ENCODE measurements around the gene TLK1. TPM values are rescaled to one million over a fixed set of nuclear protein-coding genes. Genes with fewer than 3 reads are reported as not detected.

Gene TLK1
- total RNA-seq, 2 experiments from 2014 or later: 53.9 to 56.0 TPM

GRCh38 chr2:170997893-170998597, 162.6 kb downstream of the TLK1 start:
- intact Hi-C loops (cut with micrococcal nuclease): no loop called here
- no peaks in the 10 kb centered on the region for H3K4me1 Mint-ChIP-seq (ENCODE audit: low read depth)
- ATAC-seq (no peak), DNase-seq (no peak)
- CTCF ChIA-PET: no interaction called here
- no peaks in the 10 kb centered on the region for H3K27me3 Mint-ChIP-seq
- POLR2A ChIA-PET: no interaction called here
- no peak overlapping the region for H3K4me3 Mint-ChIP-seq
- TF ChIP-seq, protein P1, sequence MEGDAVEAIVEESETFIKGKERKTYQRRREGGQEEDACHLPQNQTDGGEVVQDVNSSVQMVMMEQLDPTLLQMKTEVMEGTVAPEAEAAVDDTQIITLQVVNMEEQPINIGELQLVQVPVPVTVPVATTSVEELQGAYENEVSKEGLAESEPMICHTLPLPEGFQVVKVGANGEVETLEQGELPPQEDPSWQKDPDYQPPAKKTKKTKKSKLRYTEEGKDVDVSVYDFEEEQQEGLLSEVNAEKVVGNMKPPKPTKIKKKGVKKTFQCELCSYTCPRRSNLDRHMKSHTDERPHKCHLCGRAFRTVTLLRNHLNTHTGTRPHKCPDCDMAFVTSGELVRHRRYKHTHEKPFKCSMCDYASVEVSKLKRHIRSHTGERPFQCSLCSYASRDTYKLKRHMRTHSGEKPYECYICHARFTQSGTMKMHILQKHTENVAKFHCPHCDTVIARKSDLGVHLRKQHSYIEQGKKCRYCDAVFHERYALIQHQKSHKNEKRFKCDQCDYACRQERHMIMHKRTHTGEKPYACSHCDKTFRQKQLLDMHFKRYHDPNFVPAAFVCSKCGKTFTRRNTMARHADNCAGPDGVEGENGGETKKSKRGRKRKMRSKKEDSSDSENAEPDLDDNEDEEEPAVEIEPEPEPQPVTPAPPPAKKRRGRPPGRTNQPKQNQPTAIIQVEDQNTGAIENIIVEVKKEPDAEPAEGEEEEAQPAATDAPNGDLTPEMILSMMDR (IDR thresholded peaks at IDR 0.05): no peak
- H3K27ac Mint-ChIP-seq: no peak overlapping the region
- H3K9me3 Mint-ChIP-seq: no peaks in the 10 kb centered on the region
- peaks cover 14% of the 10 kb centered on the region for H3K36me3 Mint-ChIP-seq (ENCODE audit: low read depth)

- Mint-ChIP-seq H3K9me3 (no peaks in the 10 kb centered on the region), H3K27me3 (no peaks in the 10 kb centered on the region), H3K36me3 (ENCODE audit: low read depth) (peaks cover 15% of the 10 kb centered on the region), H3K4me1 (ENCODE audit: low read depth) (no peaks in the 10 kb centered on the region), H3K4me3 (no peak overlapping the region), H3K27ac (no peak overlapping the region)
- ChIA-PET POLR2A (no interaction called here), CTCF (no interaction called here)
- DNase-seq: no peak
- ATAC-seq: no peak
- intact Hi-C loops (cut with micrococcal nuclease): no loop called here
- TF ChIP-seq, protein P1 (IDR thresholded peaks at IDR 0.05): no peak
These were observed 164.4 kb downstream of the TLK1 start for GRCh38 chr2:170996316-170996715.

- POLR2A ChIA-PET: no interaction called here
- no peaks in the 10 kb centered on the region for H3K4me1 Mint-ChIP-seq (ENCODE audit: low read depth)
- H3K27ac Mint-ChIP-seq: no peak overlapping the region
- no peaks in the 10 kb centered on the region for H3K9me3 Mint-ChIP-seq
- DNase-seq (no peak), ATAC-seq (no peak)
- intact Hi-C loops (cut with micrococcal nuclease): no loop called here
- H3K36me3 Mint-ChIP-seq (ENCODE audit: low read depth): peaks cover 18% of the 10 kb centered on the region
- TF ChIP-seq, protein P1 (IDR thresholded peaks at IDR 0.05): no peak
- H3K4me3 Mint-ChIP-seq: no peak overlapping the region
- H3K27me3 Mint-ChIP-seq: no peaks in the 10 kb centered on the region
- CTCF ChIA-PET: no interaction called here
These were observed 169.1 kb downstream of the TLK1 start for GRCh38 chr2:170991398-170992182.

- ATAC-seq (no peak), DNase-seq (no peak)
- intact Hi-C loops (cut with micrococcal nuclease): no loop called here
- Mint-ChIP-seq H3K27me3 (no peaks in the 10 kb centered on the region), H3K4me3 (no peak overlapping the region), H3K36me3 (ENCODE audit: low read depth) (peaks cover 8% of the 10 kb centered on the region), H3K9me3 (no peaks in the 10 kb centered on the region), H3K27ac (no peak overlapping the region), H3K4me1 (ENCODE audit: low read depth) (no peaks in the 10 kb centered on the region)
- TF ChIP-seq, protein P1 (IDR thresholded peaks at IDR 0.05): no peak
- POLR2A ChIA-PET: interaction anchor here (0.6 kb wide), 1 partner anchor 38 kb away, joined by 3 read pairs; no protein-coding TSS in a partner anchor
- CTCF ChIA-PET: interaction anchor here (1.6 kb wide), 1 partner anchor 14 kb away, joined by 4 read pairs; no protein-coding TSS in a partner anchor
These were observed 174.0 kb downstream of the TLK1 start for GRCh38 chr2:170986566-170987258.
